HG03139 (cell line): Measurements from ENCODE around the gene CHI3L1.

Experiments
- ATAC-seq: cut with Tn5 transposase; IDR thresholded peaks from one replicate; pipeline ENCODE4 v1.9.1; 2021; ENCODE audit not compliant: unreplicated experiment

Gene CHI3L1

DNA sequence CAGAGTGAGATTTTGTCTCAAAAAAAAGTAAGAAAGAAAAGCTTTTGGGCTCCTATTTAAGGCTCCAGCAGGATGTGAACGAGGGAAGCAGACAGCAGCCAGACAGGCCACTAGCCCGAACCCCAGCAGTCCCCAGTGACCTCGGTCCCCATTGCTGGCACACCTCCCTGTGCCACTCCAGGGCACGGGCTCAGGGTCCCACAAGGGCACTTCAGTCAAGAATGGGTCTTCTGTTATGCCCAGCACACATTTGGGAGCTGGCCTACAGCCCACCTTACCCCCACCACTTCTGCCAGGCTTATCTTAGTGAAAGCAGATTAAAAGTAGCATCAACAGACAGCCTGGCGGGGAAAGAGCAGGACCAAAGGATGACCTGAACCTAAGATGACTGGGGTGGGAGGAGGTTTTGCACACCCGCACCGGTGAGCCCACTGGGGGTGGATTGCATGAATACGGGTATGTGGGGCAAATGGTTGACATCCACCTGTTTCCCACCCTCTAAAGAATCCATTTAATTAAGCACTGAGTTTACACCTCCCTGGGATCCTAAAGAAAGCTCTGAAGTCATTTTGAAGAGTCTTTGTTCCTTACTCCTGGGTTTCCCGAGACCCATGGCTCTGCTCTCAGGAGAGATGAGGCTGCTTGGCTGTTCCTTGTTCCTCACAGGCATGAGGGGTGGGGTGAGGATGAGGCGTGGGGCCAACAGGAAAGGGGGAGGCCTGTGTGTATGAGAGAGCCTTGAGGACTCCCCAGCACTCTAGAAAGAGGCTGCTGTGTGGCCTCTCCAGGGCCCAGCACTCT is 4.7 kb downstream of the CHI3L1 start:
- ATAC-seq, result no peak

GRCh38 chr1:203180611-203181330 is 5.7 kb downstream of the CHI3L1 start:
- no peak for ATAC-seq

DNA sequence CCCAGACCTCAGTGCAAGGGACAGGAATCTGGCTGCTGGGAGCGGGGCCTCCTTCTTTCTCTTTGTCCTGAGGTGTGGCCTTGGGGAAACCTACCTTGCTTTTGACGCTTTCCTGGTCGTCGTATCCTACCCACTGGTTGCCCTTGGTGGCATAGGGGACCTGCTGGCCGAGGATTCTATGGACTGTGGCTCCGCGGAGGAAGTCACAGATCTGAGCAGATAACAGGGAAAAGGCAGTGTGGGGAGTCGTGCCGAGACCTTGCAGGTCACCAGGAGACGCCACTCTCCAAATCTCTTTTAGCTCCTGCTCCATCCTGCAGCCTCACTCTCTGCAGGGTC is 6.9 kb downstream of the CHI3L1 start:
- no peak for ATAC-seq

- no peak for ATAC-seq
Observed at GRCh38 chr1:203178821-203179666, 7.5 kb downstream of the CHI3L1 start.

DNA sequence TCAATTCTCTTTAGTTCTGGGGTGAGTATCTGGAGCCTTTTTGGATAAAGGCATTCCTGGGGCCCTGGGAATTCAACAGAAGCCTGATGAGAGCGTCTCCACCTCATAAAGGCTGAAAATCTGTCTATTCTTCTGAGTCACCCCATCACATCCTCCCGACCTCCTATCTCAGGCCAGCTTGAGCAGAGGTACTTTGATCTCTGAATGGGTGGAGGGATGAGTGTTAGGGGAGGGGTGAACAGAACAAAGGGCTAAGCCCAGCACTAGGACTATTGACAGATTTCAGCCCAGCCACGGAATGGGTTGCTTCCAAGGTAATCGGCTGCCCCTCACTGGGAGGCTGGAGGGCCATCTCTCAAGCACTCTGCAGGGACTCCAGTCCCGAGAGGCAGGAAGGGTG is 8.4 kb downstream of the CHI3L1 start:
- ATAC-seq, result no peak

GRCh38 chr1:203177470-203178039 is 8.9 kb downstream of the CHI3L1 start:
- ATAC-seq, result no peak

GRCh38 chr1:203177036-203177405 is 9.5 kb downstream of the CHI3L1 start:
- ATAC-seq, result no peak

DNA sequence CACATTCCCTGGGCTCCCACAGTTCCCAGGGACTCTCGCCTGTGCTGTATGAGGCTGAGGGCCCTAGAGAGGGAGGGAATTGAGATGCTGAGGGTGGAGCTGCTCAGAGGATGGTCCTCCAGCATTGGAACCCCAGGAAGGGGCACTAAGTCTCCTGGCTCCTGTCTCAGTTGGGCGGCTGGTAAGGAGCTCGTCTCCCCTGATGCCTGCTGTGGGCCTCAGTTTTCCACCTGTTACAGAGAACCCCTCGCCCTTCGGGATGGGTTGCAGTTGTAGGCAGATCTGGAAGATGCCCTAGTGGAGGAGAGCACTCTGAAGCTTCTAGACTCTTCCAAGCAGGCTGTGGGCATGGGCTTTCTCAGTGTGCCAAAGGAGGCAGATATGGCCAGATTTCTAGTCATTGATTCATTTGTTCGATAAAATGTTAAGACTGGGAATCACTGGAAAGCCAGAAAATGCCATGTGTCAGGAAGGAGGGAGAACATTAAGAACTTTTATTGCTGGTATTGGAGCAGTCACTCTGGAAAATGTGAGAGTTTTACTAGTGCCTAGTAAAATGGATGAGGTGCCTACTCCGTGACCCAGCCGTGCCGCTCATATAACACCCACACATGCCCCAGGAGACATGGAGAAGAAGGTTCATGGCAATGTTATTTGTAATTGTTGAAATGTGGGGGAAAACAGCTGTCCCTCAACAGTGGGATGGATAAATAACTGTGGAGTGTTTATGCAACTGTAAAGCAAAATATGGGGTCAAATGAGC is 10.1 kb downstream of the CHI3L1 start:
- ATAC-seq, result no peak

DNA sequence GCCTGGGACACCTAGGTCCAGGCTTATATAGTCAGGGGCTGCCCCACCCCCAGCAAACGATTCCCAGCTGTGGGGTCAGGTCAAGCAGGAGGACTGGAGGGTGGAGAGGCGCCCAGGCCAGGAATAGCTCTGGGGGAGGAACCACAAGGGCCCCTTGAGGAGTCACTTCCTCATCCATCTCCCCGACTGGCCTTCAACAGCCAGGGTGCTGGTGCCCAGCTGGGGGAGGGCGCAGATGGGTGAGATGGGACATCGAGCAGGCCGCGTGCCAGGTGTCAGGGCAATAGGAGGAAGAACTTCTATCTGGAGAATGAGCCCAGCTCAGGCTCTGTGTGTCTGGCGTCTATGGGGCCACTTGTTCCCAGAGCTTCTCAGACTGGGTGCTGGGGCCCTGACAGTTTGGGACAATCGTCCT is 10.7 kb downstream of the CHI3L1 start:
- ATAC-seq, result no peak

DNA sequence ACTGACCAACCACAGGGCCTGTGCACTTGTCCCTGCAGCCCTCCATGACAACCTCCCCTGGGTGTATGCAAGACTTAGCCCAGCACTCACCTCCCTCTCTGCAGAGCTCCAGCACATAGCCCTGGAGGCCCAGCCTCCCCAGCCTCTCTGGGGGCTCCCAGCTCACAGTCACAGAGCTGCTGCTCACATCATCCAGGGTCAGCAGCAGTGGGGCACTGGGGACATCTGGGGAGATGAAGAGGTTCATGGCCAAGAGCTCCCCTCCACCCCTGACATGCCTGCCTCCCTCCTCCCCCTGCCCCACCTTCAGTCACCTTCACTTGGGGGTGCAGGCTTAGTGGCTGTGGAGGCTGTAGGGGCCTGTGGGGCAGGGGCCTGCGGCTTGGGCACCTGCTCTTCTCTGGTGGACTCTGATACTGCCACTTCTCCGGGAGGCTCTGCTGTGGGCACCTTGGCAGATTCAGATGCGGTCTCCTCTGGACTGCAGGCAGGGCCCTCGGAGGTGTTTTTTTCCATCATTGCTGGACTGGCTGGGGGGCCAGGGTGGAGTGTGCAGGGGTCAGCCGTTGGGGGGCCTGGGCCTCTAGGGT is 11.2 kb downstream of the CHI3L1 start, which contains the start of gene MYBPH:
TSS of gene MYBPH (minus strand) at position 590 of the 590 bp plus-strand sequence. CDS start at position 519, 71 bp downstream.
- ATAC-seq, result no peak

GRCh38 chr1:203174324-203174985 is 12.0 kb downstream of the CHI3L1 start:
- ATAC-seq, result no peak

- peak; percentile 81 for ATAC-seq
Observed at GRCh38 chr1:203173566-203173965, 12.9 kb downstream of the CHI3L1 start.

- ATAC-seq, result no peak
Observed at GRCh38 chr1:203173011-203173555, 13.4 kb downstream of the CHI3L1 start.

GRCh38 chr1:203172184-203173010 is 14.1 kb downstream of the CHI3L1 start:
- ATAC-seq, result no peak

DNA sequence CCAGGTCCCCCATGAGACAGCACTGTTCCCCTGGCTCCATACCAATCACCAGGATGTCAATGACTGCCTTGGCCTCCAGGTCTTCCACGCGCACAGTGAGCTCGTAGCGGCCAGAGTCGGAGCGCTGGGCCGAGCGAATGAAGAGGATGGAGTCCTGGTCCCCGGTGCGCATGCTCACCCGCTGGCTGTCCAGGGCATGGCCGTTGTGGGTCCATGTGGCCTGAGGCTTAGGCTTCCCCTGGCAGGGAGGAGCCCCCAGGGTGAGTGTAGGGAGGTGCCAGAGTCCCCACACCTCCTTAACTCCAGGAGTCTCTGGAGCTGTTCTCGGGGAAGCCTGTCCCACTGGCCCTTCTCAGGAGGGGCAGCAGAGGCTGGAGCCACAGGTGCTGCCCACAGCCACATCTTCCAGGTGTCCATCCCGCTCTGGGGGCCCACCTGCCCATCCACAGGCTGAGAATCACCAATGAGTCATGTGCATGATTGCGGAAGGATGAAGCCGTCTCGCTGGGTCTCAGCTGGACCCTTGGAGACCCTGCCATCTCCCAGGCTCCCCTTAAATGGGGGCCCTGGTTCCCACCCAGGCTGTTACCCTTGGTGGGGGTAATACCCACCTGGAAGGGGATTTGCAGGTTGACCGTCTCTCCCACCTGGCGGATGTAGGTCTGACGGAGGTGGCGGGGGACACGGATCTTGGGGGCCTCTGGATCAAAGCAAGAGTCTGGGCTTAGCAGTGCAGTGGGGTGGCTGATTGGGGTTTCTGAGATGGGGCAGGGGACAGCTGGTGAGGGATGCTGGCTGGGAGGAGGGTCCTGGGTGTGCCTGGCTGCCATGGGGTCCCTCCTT is 14.9 kb downstream of the CHI3L1 start:
- no peak for ATAC-seq

GRCh38 chr1:203170625-203171330 is 15.7 kb downstream of the CHI3L1 start:
- ATAC-seq, result no peak
